Activated naive CD8-positive, alpha-beta T cell treated with anti-CD3 and anti-CD28 coated beads, Interleukin-2, amount 50 U/mL, for 16 hours (primary cell): ENCODE results near the gene CTU2.

ENCODE experiments used
- DNase-seq: peaks from one replicate; pipeline ENCODE4 v3.0.0-alpha.2; 2020; ENCODE audit warnings: low read depth, low spot score

Gene CTU2

GRCh38 chr16:88730632-88731607 lies 24.6 kb downstream of the CTU2 start:
- DNase-seq = no peak

GRCh38 chr16:88731699-88732098 lies 25.4 kb downstream of the CTU2 start:
- DNase-seq = no peak

- DNase-seq = no peak
Observed at GRCh38 chr16:88732172-88732960, 26.1 kb downstream of the CTU2 start.

GRCh38 chr16:88732961-88733294 lies 26.6 kb downstream of the CTU2 start:
- no peak for DNase-seq

GRCh38 chr16:88733630-88734360 lies 27.5 kb downstream of the CTU2 start:
- DNase-seq = no peak

GRCh38 chr16:88734361-88734728 lies 28.0 kb downstream of the CTU2 start:
- no peak for DNase-seq

- no peak for DNase-seq
Observed at GRCh38 chr16:88735121-88735520, 28.8 kb downstream of the CTU2 start.

- DNase-seq = no peak
Observed at GRCh38 chr16:88735616-88736015, 29.3 kb downstream of the CTU2 start.

- DNase-seq = no peak
Observed at GRCh38 chr16:88736088-88736487, 29.8 kb downstream of the CTU2 start.

GRCh38 chr16:88736496-88736895 lies 30.2 kb downstream of the CTU2 start:
- DNase-seq = no peak

- DNase-seq = peak; percentile 33
Observed at GRCh38 chr16:88737298-88738150, 31.2 kb downstream of the CTU2 start.

GRCh38 chr16:88738151-88739084 lies 32.1 kb downstream of the CTU2 start:
- no peak for DNase-seq

- no peak for DNase-seq
Observed at GRCh38 chr16:88739139-88739976, 33.1 kb downstream of the CTU2 start.

- DNase-seq = no peak
Observed at GRCh38 chr16:88739977-88740726, 33.8 kb downstream of the CTU2 start.

GRCh38 chr16:88740727-88741055 lies 34.4 kb downstream of the CTU2 start:
- DNase-seq = no peak

- no peak for DNase-seq
Observed at GRCh38 chr16:88741368-88741767, 35.1 kb downstream of the CTU2 start.

- DNase-seq = no peak
Observed at GRCh38 chr16:88742896-88743605, 36.7 kb downstream of the CTU2 start.
